Measurements from ENCODE around the gene COL9A3.

The COL9A3 gene

DNA sequence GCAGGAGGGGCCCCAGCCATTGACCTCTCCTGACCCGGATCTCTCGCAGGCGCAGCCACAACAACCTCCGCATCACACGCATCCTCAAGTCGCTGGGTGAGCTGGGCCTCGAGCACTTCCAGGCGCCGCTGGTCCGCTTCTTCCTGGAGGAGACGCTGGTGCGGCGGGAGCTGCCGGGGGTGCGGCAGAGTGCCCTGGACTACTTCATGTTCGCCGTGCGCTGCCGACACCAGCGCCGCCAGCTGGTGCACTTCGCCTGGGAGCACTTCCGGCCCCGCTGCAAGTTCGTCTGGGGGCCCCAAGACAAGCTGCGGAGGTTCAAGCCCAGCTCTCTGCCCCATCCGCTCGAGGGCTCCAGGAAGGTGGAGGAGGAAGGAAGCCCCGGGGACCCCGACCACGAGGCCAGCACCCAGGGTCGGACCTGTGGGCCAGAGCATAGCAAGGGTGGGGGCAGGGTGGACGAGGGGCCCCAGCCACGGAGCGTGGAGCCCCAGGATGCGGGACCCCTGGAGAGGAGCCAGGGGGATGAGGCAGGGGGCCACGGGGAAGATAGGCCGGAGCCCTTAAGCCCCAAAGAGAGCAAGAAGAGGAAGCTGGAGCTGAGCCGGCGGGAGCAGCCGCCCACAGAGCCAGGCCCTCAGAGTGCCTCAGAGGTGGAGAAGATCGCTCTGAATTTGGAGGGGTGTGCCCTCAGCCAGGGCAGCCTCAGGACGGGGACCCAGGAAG lies 4.5 kb upstream of the COL9A3 start:
- DNase-seq, result no peak

DNA sequence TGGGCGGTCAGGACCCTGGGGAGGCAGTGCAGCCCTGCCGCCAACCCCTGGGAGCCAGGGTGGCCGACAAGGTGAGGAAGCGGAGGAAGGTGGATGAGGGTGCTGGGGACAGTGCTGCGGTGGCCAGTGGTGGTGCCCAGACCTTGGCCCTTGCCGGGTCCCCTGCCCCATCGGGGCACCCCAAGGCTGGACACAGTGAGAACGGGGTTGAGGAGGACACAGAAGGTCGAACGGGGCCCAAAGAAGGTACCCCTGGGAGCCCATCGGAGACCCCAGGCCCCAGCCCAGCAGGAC lies 4.0 kb upstream of the COL9A3 start:
- no peak for DNase-seq

DNA sequence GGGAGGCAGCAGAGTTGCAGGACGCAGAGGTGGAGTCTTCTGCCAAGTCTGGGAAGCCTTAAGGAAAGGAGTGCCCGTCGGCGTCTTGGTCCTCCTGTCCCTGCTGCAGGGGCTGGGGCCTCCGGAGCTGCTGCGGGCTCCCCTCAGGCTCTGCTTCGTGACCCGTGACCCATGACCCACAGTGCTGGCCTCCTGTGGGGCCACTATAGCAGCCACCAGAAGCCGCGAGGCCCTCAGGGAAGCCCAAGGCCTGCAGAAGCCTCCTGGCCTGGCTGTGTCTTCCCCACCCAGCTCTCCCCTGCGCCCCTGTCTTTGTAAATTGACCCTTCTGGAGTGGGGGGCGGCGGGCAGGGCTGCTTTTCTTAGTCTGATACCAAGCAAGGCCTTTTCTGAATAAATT lies 3.3 kb upstream of the COL9A3 start:
- no peak for DNase-seq

DNA sequence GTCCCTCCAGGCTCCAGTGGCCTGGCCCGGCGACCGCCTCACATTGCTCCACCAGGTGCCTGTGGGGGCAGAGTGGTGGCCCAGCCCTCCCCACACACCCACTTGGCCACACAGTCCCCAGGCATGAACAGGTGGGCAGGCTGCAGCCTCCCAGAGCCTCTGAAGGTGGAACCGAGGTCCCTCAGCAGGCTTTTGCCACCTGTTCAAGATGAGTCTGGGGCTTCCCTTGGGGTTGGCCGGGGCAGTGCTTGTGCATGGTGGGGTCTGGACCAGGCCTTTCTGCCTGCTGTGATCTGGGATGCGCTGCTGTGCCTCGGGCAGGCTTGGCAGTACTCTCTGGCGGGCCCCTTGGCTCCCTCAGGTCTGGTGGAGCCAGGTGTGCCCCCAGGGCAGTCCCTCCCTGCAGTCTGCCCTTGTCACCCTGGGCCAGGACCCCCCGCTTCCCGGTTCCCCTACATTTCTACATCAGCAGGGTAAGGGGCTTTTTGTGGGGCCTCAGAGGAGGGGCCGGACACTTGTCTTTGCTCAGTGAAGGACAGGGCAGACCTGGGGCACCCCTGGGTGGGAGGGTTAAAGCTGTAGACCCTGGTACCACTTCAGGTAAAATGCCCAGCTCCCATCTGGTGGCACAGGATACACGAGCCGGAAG lies 2.7 kb upstream of the COL9A3 start:
- DNase-seq, result no peak

DNA sequence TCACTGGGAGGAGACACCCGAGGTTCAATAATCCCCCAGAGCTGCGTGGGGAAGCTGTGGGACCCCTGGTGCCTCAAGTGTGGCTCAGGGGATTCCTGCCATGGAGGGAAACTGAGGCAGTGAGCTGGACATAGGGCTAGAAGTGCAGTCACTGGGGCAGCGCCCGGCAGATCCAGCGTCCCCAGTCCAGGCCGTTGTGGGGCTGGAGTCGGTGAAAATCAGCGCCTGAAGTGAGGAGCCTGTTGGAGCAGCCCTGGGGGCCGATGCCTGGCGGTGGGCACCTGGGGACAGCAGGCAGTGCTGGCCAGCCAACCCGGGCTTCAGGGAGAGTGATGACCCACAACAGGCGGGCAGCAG lies 2.2 kb upstream of the COL9A3 start:
- no peak for DNase-seq

DNA sequence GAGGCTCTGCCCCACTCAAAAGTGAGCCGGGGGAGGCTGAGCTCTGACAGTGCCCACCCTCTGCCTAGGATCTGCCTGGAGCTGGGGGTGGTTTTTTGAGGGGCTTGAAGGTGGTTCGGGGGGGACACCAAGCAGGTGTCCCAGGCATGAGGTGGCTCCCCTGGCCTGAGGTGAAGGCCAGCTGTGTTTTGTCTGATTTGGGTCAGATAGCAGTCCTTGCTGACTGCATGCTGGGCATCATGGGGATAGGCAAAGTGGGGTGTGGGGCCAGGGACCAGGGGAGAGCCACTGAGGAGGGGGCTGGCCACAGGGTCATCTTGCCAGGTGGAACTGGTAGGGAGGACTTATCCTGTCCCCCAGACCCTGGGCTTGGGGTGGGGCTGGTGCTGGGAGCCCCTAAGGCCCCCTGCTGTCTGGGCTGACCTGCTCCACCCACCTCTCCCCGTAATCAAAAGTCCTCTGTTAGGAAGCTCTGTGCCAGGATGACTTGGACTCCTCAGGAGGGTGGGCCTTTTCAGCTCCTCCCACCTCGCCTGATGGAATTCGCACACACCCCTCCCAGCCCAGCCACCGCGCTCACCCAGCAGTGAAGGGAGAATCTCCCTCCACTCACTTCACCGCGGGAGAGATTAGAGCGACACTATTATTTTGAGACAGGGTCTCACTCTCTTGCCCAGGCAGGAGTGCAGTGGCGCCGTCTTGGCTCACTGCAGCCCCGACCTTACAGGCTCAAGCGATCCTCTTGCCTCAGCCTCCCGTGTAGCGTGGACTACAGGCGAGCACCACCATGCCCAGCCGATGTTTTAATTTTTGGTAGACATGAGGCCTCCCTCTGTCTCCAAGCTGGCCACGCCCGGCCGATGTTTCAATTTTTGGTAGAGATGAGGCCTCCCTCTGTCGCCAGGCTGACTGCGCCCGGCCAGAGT lies 1.5 kb upstream of the COL9A3 start:
- no peak for DNase-seq

DNA sequence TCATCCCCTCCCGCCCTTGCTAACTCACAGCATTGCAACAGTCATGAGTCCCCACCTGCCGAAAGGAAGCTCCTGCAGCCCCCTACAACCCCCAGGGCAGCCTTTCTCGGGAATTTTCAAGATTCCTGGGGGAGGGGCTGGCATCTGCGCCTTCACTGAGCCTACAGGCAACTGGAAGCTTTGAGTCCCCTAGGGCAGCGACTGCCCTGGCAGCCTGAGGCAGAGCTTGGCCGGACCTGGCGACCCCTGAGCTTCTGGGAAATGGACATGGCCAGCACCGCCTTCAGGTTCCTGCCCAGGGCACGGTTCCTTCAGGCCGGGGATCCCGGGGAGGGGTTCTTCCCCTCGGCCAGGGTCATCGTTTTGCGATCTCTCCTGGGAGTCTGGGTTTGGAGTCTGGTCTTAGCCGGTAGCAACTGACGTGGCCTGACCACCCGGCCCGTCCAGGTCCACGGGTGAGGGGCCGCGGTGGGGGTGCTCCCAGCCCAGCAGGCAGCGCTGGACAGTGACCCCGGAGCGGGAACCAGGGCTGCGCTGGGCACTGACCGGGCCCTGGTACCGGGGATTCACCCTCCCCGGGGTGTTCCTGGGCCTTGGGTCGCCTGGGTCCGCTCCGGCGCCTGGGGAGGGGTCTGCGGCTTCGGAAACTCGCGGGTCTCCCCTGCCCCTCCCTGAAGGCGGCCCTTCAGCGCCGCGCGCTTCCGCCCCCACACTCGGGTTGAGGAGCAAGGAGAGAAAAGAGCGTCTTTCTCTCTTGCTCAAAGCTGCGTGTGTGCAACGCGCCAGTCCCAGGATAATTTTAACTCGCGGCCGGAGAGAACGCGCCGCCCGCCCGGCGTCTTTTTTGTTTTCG lies 593 bp upstream of the COL9A3 start:
- no peak for DNase-seq

DNA sequence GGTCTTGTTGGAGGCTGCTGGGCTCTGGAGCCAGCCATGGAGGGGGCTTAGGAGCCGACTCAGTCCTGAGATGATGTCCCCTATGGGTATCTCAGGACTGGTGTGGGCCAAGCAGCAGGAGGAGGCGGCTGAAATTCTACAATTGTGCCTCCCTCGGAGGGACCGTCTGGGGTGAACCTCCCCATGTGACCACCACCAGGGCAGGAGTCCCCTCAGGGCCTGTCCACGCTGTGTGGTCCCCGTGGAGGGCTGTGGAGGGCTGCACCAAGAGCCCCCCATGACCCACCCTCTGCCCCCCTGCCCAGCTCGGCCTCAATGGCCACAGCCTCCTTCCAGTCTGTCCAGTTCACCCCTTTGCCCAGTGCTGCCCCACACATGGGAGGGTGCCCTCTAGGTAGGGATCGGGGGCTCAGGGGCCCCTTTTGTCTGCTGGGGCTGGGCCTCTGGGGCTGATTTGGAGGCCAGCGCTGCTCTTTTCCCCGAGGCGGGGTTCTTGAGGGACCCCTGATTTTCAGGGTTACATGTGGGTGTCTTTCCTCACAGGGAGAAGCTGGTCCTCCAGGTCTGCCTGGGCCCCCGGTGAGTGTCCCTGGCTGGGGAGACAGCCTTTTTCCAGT lies 1.2 kb downstream of the COL9A3 start:
- no peak for DNase-seq

DNA sequence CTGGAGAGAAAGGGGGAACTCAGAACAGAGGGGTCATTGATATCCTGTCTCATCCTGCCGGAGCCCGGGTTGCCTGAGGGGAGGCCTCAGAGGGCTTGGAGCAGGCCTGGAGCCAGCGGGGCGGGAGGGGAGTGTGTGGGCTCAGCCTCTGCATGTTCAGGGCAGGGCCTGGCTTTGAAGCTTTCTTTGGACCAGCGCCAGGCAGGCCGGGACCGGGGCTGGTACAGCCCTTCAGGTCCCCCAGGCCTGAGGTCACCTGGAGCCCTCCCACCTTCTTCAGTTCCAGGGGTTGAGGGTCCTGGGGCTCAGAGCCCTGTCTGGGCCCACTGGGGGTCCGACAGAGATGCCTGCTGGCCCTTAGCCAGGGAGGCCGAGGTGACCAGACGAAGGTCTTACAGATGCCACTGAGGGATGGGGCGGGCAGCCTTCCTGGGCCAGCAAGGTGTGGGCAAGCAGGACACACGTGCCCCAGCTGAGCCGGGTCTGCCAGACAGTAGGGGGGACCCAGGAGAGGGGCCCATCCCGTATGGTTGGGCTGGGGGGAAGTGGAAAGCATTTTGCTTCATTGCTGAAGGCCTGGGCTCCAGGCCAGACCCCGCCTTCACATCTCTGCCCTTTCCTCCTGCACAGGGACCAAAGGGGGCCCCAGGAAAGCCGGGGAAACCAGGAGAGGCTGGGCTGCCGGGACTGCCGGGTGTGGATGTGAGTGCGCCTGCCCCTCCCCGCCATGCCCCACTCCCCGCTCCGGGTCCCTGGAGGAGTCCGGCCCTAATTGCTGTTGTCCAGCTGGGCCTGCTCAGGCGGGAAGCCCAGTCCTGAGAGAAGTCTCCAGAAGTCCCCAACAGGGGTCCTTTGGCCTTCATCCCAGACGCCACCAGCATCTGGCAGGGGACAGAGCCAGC lies 2.0 kb downstream of the COL9A3 start:
- no peak for DNase-seq

DNA sequence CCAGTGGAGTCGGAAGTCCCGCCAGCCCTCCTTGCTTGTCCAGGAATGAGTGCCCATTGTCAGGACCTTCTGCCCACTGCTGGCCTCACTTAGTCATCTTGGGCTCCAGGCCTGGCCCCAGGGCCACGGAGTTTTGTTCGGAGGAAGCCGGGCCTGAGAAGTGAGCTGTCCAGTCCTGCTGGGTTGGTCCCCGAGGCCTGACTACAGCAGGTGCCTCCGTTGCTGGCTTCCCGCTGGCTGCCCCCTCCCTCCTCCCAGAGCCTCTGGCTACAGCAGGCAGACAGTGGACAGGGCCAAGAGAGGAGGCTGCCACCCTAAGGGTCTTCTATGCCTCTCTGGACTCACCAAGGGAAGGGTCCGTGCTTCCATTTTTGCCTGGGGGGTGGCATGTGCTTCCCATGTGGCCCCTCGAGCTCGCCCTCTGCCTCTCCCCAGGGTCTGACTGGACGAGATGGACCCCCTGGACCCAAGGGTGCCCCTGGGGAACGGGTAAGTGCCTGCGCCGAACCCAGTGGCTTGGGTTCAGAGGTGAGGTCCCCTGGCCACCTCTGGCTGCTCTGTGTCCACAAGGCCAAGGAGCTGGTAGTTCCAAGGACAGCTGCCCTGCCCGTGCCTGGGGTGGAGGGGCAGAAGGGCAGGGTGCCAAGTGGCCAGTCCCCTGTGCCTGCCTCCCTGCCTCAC lies 2.8 kb downstream of the COL9A3 start:
- DNase-seq, result no peak

DNA sequence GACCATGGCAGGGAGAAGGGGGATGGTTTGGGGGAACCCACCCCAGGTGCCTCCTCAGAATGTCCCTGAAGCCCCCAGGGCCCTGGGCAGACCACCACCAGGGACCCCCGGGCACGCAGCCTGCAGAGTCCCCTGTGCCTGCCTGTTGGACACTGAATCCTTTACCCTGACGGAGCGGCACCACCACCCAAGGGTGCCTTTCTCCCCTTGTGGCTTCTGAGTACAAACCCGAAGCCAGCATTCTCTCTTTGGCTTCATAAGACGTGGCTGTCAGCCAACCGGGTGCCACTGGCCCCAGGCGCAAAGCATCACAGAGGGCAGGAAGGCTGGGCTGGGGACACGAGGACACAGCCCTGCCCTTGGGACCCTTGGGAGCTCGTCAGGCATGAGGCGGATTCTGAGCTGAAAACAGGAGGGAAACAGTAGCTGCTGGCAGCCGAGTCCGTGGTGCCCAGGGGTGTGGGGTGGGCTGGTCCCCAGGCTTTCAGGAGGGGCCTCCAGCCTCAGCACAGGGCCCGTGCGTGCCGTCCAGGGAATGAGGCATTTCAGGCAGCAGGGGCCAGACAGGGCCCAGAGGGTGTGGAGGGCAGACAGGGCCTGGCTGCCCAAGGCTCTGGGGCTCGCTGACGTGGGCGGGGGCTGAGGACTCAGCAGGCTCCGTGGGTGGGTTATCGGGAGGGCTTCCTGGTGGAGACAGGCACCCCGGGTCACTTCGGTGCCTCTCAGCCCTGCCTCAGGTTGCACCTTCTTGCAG lies 3.5 kb downstream of the COL9A3 start:
- DNase-seq, result no peak

DNA sequence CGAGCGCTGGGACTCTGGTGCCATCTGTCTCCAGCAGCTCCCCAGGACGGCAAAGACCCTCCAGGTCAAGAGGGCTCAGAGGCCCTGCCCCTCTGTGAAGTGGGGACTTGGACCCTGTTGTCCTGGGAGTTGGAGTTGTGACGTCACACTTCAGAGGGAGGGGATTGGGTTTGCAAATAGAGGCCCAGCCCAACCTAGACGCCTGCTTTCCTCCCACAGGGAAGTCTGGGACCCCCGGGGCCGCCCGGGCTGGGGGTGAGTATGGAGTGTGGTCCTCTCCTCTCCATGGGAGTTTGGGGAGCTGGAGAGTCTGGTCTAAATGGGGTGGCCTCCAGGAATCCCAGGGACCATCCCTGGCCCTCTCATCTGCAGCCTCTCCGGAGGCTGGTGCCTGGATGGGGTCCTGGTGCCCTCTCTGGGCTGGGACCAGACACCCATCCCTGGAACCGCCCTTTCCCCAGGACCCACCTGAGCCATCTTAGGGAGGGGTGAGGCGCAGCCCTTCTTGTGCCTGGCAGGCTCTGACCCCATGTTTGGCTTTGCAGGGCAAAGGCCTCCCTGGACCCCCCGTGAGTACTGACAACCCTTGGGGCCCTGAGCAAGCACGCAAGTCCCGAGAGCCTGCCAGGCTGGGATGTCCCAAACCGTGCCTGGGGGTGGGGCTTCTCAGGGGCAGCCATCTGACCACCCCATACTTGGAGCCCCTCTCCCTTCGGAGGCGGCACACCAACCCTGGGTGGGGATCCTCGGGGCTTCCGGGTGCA lies 4.3 kb downstream of the COL9A3 start:
- DNase-seq, result no peak

DNA sequence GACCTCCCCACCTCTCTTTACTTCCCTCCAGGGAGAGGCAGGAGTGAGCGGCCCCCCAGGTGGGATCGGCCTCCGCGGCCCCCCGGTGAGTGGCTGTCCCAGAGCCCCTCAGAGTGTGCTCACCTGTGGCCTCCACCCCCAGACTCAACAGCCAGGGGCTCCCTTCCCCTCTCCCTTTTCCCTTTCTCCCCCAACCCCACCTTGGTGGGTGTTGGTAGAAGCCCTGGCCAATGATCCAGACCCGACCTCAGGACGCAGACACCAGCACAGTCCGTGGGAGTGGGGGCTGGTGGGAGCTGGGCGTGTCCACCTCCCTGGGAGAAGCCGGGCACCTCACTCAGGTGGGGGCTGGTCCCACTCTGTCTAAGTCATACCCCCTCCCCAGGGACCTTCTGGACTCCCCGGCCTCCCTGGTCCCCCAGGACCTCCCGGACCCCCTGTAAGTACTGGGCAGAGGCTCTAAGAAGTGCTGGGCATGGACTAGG lies 4.9 kb downstream of the COL9A3 start:
- no peak for DNase-seq

DNA sequence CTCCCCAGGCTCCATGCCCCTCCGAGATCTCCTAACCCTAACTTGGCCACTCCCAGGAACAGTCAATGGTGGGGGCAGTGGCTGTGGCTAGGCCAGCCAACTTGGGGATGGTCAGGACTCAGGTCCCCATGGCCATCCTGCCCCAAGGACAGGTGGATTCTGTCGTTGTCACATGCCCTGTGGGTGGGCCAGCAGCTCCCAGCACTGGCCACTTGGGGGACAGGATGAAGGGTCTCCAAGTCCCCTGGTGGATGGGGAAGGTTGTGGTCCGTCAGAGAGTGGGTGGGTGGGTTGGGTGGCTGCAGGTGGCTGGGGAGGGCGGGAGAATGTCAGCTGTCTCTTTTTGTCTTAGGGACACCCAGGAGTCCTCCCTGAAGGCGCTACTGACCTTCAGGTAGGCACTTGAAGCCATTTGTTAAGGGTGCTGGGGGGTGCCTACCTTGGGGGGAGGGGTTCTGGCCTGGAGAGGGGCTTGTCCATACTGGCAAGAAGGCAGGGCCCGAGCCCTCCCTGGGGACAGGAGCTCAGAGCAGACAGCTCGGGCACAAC lies 5.5 kb downstream of the COL9A3 start:
- DNase-seq, result no peak

DNA sequence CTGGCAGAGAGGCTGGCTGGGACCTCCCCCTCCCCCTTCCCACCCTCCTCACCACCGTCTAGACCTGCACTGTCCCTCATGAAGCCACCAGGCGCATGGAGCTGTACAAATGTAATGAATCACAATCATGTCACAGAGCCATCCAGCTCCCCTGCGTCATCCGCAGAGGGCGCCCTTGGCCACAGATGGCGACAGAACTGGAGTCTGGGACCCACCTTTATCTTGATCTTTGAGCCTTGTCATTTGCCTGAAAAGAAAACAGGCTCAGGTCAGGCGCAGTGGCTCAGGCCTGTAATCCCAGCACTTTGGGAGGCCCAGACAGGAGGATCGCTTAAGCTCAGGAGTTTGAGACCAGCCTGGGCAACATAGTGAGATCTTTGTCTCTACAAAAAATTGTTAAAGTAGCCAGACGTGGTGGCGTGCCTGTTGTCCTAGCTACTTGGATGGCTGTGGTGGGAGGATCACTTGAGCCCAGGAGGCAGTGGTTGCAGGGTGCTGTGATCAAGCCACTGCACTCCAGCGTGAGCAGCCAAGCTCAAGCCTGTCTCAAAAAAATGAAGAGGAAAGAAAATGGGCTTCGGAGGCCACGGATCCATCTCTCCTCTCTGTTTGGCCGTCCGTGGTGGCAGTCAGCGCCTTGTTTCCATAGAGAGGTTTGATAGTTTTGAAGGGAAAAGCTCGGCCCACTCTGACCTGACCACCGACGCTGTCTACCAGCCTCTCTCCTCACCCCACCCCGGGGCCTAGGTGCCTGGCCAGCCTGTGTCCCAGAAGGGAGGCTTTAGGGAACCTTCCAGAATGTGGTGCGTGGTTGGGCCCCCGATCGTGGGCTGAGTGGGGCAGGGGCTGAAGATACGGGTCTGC lies 6.2 kb downstream of the COL9A3 start:
- DNase-seq, result peak; percentile 44 to 61

DNA sequence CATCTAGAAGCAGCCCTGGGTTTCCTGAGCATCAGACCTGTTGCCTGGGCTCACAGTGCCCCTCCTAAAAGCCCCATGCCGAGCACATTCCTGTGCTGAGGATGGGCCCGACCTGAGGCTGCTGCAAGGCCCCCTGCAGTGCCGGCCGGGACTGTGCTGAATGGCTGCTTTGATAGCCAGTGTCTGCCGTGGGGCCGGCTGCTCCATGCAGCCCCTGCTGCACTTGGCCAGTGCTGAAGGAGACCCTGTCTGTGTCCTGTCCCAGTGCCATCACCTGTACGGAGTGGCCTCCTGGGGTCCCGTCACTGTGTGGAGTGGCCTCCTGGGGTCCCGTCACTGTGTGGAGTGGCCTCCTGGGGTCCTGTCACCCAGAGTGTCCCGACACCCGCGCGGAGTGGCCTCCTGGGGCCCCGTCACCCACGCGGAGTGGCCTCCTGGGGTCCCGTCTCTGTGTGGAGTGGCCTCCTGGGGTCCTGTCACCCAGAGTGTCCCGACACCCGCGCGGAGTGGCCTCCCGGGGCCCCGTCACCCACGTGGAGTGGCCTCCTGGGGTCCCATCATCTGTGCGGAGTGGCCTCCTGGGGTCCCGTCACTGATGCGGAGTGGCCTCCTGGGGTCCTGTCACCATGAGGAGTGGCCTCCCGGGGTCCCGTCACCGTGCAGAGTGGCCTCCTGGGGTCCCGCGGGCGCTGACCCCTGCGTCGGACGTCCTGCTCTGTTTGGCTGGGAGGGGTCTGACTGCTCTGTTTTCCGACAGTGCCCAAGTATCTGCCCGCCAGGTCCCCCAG lies 7.0 kb downstream of the COL9A3 start:
- DNase-seq, result no peak

All from NCI-H1930 (cell line).